HepG2 (cell line): ENCODE results near the gene OR51T1. TPM values are rescaled to one million over a fixed set of nuclear protein-coding genes. Genes with fewer than 3 reads are reported as not detected.

ENCODE experiments used
- ATAC-seq: fragments of 200-7000 bp; cut with Tn5 transposase; 3 replicates; pipeline ENCODE4 v1.9.1; 2020; ENCODE audit warnings: mild to moderate bottlenecking, moderate library complexity
- BruUV-seq: library from RNA; stranded (reverse); fragments of 400-500 nt; replicated peaks from 2 replicates; lab custom pipeline; 2021; lab: Mats Ljungman, UMichigan
- CTCF ChIA-PET: fragments of 300-600 bp; formaldehyde crosslinking; extraction: SDS; loops from one replicate; lab custom pipeline; 2021; ENCODE audit warnings: low total read pairs, inconsistent platforms, low intra/inter-chr PET ratio; lab: Yijun Ruan, JAX
- POLR2A ChIA-PET: fragments of 350-600 bp; sonication (Branson Sonifier 250); formaldehyde crosslinking; loops from one replicate; lab custom pipeline; 2020; ENCODE audit warnings: antibody characterized with exemption, inconsistent platforms; lab: Yijun Ruan, JAX
- DNase-seq: peaks from one replicate; pipeline ENCODE4 v3.0.0-alpha.2; 2015; ENCODE audit warnings: low spot score
- FAIRE-seq: peaks from 3 replicates; lab custom pipeline; 2011; peaks lifted over from hg19 to GRCh38; lab: Jason Lieb, UNC
- H2AFZ ChIP-seq: one replicate; pipeline ENCODE4 v1.6.1; 2011; ENCODE audit warnings: low read length, inconsistent platforms
- H3K27ac ChIP-seq: fragments of 300-600 bp; 3 replicates; pipeline ENCODE4 v1.8.0; 2011; ENCODE audit warnings: mixed run types, mild to moderate bottlenecking, mixed read lengths, low read length, inconsistent platforms; ENCODE audit not compliant: insufficient read depth; ENCODE audit errors: extremely low read length
- H3K27me3 ChIP-seq, 2 experiments: fragments of 200-600 bp in 1 of 2; 2 replicates in 1 of 2; 3 replicates in 1 of 2; pipeline versions ENCODE4 v1.6.0 to v1.8.0; 2011; ENCODE audit warnings: low read length in 2 of 2, mild to moderate bottlenecking in 2 of 2, moderate library complexity in 2 of 2, inconsistent platforms in 1 of 2; ENCODE audit not compliant: insufficient read depth in 2 of 2, control insufficient read depth in 1 of 2
- H3K36me3 ChIP-seq, 2 experiments: fragments of 200-600 bp in 1 of 2; replicated peaks in 1 of 2; 2 replicates in 1 of 2; 3 replicates in 1 of 2; pipeline versions ENCODE4 v1.5.1 to v1.8.0; 2011; ENCODE audit warnings: low read length in 2 of 2, inconsistent platforms in 1 of 2; ENCODE audit not compliant: insufficient read depth in 2 of 2, control insufficient read depth in 1 of 2
- H3K4me1 ChIP-seq: 2 replicates; pipeline ENCODE4 v1.5.1; 2012; ENCODE audit warnings: low read length, inconsistent platforms; ENCODE audit not compliant: insufficient read depth
- H3K4me2 ChIP-seq: 2 replicates; pipeline ENCODE4 v1.6.0; 2011; ENCODE audit warnings: low read depth, low read length, inconsistent platforms
- H3K4me3 ChIP-seq, 3 experiments: fragments of 200-600 bp in 1 of 3; sonication (generic), shearing (Covaris generic) in 1 of 3; replicated peaks in 1 of 3; 2 replicates each; pipeline ENCODE4 v1.5.1; 2011 to 2016; ENCODE audit warnings: low read length in 3 of 3, inconsistent platforms in 2 of 3, low read depth in 2 of 3, mild to moderate bottlenecking in 2 of 3, control low read depth in 1 of 3, mixed read lengths in 1 of 3; ENCODE audit not compliant: insufficient read depth in 1 of 3
- H3K79me2 ChIP-seq: one replicate; pipeline ENCODE4 v1.6.1; 2011; ENCODE audit warnings: low read length, inconsistent platforms; ENCODE audit not compliant: insufficient read depth
- H3K9ac ChIP-seq: 2 replicates; pipeline ENCODE4 v1.6.0; 2011; ENCODE audit warnings: mild to moderate bottlenecking, low read depth, low read length, inconsistent platforms; ENCODE audit not compliant: insufficient read depth
- H3K9me3 ChIP-seq: 2 replicates; pipeline ENCODE4 v1.5.1; 2012; ENCODE audit warnings: mild to moderate bottlenecking, low read length
- H4K20me1 ChIP-seq: 2 replicates; pipeline ENCODE4 v1.6.0; 2011; ENCODE audit warnings: inconsistent platforms, mild to moderate bottlenecking, low read length, moderate library complexity; ENCODE audit not compliant: insufficient read depth
- ARNT ChIP-seq: fragments of 450-650 bp; IDR thresholded peaks from 2 replicates; pipeline ENCODE4 v1.6.1; 2017
- BRD4 ChIP-seq: sonication (generic); formaldehyde crosslinking; IDR thresholded peaks from 2 replicates; pipeline ENCODE4 v1.4.0; 2020; ENCODE audit warnings: missing genetic modification reagents
- ISX ChIP-seq: sonication (generic); formaldehyde crosslinking; conservative IDR thresholded peaks from 2 replicates; pipeline ENCODE4 v1.5.0; 2020; ENCODE audit warnings: missing genetic modification reagents
- KAT8 ChIP-seq: IDR thresholded peaks from 2 replicates; pipeline ENCODE4 v1.6.1; 2016; ENCODE audit warnings: missing genetic modification reagents, missing compliant biosample characterization
- MIXL1 ChIP-seq: IDR thresholded peaks from 2 replicates; pipeline ENCODE4 v1.6.1; 2016
- NCOR1 ChIP-seq: fragments of 200-600 bp; sonication (generic); IDR thresholded peaks from 2 replicates; pipeline ENCODE4 v1.7.0; 2017; ENCODE audit warnings: antibody characterized with exemption, low read length, borderline replicate concordance
- NKX3-1 ChIP-seq: sonication (generic); formaldehyde crosslinking; IDR thresholded peaks from 2 replicates; pipeline ENCODE4 v1.5.0; 2020; ENCODE audit warnings: missing genetic modification reagents
- NRL ChIP-seq: sonication (generic); formaldehyde crosslinking; IDR thresholded peaks from 2 replicates; pipeline ENCODE4 v1.5.0; 2020; ENCODE audit warnings: missing genetic modification reagents, mild to moderate bottlenecking, moderate library complexity, borderline replicate concordance
- PTBP1 ChIP-seq: fragments of 200-400 bp; formaldehyde crosslinking; IDR thresholded peaks from 2 replicates; pipeline ENCODE4 v1.6.1; 2018; ENCODE audit warnings: low read length, low read depth; ENCODE audit not compliant: poor library complexity, severe bottlenecking
- THRA ChIP-seq: sonication (generic); formaldehyde crosslinking; IDR thresholded peaks from 2 replicates; pipeline ENCODE4 v1.4.0; 2020; ENCODE audit warnings: missing genetic modification reagents, borderline replicate concordance
- ZNF18 ChIP-seq: sonication (generic); formaldehyde crosslinking; IDR thresholded peaks from 2 replicates; pipeline ENCODE4 v1.8.0; 2022; ENCODE audit warnings: mild to moderate bottlenecking, missing genetic modification reagents; ENCODE audit not compliant: insufficient replicate concordance
- ZNF234 ChIP-seq: sonication (generic); formaldehyde crosslinking; conservative IDR thresholded peaks from 2 replicates; pipeline ENCODE4 v1.5.1; 2020; ENCODE audit warnings: mild to moderate bottlenecking, missing genetic modification reagents
- ZNF367 ChIP-seq: sonication (generic); formaldehyde crosslinking; IDR thresholded peaks from 2 replicates; pipeline ENCODE4 v1.4.0; 2020; ENCODE audit warnings: missing genetic modification reagents, borderline replicate concordance
- ZNF777 ChIP-seq: sonication (generic); formaldehyde crosslinking; IDR thresholded peaks from 2 replicates; pipeline ENCODE4 v1.4.0; 2020; ENCODE audit warnings: missing genetic modification reagents
- ZNF792 ChIP-seq: IDR thresholded peaks from 2 replicates; pipeline ENCODE4 v1.6.1; 2016
- ZNF878 ChIP-seq: sonication (generic); formaldehyde crosslinking; IDR thresholded peaks from 2 replicates; pipeline ENCODE4 v1.8.1; 2023; ENCODE audit warnings: mild to moderate bottlenecking, missing genetic modification reagents, moderate library complexity
- WGBS: methylation state at CpG from one replicate; pipeline ENCODE4 v1.1.6; 2017; ENCODE audit warnings: low lambda C conversion rate; 5-methylcytosine and 5-hydroxymethylcytosine counted together
- in situ Hi-C: cut with HindIII; loops from 2 replicates; pipeline ENCODE4 v1.10.0; 2017; ENCODE audit warnings: low pct_unique_long_range_greater_than_20kb; ENCODE audit not compliant: extremely low pct_ligation_motif_present
- intact Hi-C: fragments of 100-400 bp; cut with micrococcal nuclease; formaldehyde crosslinking; loops from one replicate; pipeline ENCODE4 v1.10.0; 2022; ENCODE audit not compliant: unreplicated experiment
- polyA plus RNA-seq, 8 experiments: library from polyadenylated mRNA; depleted of rRNA in 3 of 8; stranded (reverse) in 7 of 8; unstranded in 1 of 8; fragments of >200 nt; fragmentation: Illumina TruSeq in 4 of 8; extraction: Trizol in 4 of 8; gene quantifications; 2 replicates each; pipeline versions ENCODE4 v1.2.1 to v1.2.3, GENCODE V29; 2011 to 2016; ENCODE audit warnings: low read depth in 4 of 8, missing spikeins in 1 of 8, mixed read lengths in 1 of 8; ENCODE audit not compliant: insufficient read depth in 1 of 8
- total RNA-seq, 5 experiments: library from RNA; depleted of rRNA; stranded (reverse); fragments of >200 nt; fragmentation: Illumina TruSeq; extraction: Trizol; gene quantifications; 2 replicates each; pipeline ENCODE4 v1.2.3, GENCODE V29; 2016; ENCODE audit warnings: low read depth in 1 of 5
- TF ChIP-seq, protein P1 (sequence below): sonication (generic); formaldehyde crosslinking; IDR thresholded peaks from 2 replicates; pipeline ENCODE4 v1.4.0; 2020; ENCODE audit warnings: mild to moderate bottlenecking, missing genetic modification reagents

The OR51T1 gene
- total and polyA plus RNA-seq, 2 of the 13 experiments (the other 11 are each of a cell fraction or from before 2014, with no cell fraction given): not detected

DNA sequence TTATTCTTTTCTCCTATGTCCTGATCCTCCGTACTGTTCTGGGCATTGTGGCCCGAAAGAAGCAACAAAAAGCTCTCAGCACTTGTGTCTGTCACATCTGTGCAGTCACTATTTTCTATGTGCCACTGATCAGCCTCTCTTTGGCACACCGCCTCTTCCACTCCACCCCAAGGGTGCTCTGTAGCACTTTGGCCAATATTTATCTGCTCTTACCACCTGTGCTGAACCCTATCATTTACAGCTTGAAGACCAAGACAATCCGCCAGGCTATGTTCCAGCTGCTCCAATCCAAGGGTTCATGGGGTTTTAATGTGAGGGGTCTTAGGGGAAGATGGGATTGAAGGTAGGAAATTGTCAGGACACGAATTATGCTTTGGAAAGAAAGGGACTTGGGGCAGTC, 843 bp downstream of the OR51T1 start:
- ChIA-PET POLR2A (no interaction called here), CTCF (no interaction called here)
- no peak overlapping the region for H3K4me2 ChIP-seq
- no peak for ATAC-seq
- H3K27me3 ChIP-seq: peaks cover 0 to 3% of the 10 kb centered on the region in 2 experiments; a peak in 1 of 5 replicates
- no peaks in the 10 kb centered on the region for H3K36me3 ChIP-seq
- H3K79me2 ChIP-seq: no peaks in the 10 kb centered on the region
- H3K4me1 ChIP-seq: no peaks in the 10 kb centered on the region
- in situ Hi-C loops (no loop called here), intact Hi-C loops (no loop called here)
- no TSS peak for BruUV-seq
- H3K4me3 ChIP-seq: no peak overlapping the region
- no peak overlapping the region for H2AFZ ChIP-seq
- no peaks in the 10 kb centered on the region for H3K9me3 ChIP-seq
- no peak for DNase-seq
- 5% methylated on average over 5 of the region's 5 CpGs for WGBS
- no peak for FAIRE-seq
- H4K20me1 ChIP-seq: no peaks in the 10 kb centered on the region
- no peak overlapping the region for H3K27ac ChIP-seq
- TF ChIP-seq NKX3-1 (CRISPR knock-in tag) (no peak), ZNF792 (CRISPR knock-in tag) (no peak), ZNF878 (CRISPR knock-in tag) (no peak), PTBP1 (no peak), ZNF234 (no peak), ARNT (no peak), ISX (CRISPR knock-in tag) (no peak), THRA (CRISPR knock-in tag) (no peak), MIXL1 (no peak), ZNF367 (CRISPR knock-in tag) (no peak), KAT8 (CRISPR knock-in tag) (no peak), ZNF18 (CRISPR knock-in tag) (no peak), NCOR1 (no peak), NRL (CRISPR knock-in tag) (no peak), BRD4 (CRISPR knock-in tag) (no peak), ZNF777 (CRISPR knock-in tag) (no peak)
- TF ChIP-seq, protein P1, sequence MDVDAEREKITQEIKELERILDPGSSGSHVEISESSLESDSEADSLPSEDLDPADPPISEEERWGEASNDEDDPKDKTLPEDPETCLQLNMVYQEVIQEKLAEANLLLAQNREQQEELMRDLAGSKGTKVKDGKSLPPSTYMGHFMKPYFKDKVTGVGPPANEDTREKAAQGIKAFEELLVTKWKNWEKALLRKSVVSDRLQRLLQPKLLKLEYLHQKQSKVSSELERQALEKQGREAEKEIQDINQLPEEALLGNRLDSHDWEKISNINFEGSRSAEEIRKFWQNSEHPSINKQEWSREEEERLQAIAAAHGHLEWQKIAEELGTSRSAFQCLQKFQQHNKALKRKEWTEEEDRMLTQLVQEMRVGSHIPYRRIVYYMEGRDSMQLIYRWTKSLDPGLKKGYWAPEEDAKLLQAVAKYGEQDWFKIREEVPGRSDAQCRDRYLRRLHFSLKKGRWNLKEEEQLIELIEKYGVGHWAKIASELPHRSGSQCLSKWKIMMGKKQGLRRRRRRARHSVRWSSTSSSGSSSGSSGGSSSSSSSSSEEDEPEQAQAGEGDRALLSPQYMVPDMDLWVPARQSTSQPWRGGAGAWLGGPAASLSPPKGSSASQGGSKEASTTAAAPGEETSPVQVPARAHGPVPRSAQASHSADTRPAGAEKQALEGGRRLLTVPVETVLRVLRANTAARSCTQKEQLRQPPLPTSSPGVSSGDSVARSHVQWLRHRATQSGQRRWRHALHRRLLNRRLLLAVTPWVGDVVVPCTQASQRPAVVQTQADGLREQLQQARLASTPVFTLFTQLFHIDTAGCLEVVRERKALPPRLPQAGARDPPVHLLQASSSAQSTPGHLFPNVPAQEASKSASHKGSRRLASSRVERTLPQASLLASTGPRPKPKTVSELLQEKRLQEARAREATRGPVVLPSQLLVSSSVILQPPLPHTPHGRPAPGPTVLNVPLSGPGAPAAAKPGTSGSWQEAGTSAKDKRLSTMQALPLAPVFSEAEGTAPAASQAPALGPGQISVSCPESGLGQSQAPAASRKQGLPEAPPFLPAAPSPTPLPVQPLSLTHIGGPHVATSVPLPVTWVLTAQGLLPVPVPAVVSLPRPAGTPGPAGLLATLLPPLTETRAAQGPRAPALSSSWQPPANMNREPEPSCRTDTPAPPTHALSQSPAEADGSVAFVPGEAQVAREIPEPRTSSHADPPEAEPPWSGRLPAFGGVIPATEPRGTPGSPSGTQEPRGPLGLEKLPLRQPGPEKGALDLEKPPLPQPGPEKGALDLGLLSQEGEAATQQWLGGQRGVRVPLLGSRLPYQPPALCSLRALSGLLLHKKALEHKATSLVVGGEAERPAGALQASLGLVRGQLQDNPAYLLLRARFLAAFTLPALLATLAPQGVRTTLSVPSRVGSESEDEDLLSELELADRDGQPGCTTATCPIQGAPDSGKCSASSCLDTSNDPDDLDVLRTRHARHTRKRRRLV (CRISPR knock-in tag): no peak
- TF ChIP-seq, all 625 proteins: peak for 0
- no peak overlapping the region for H3K9ac ChIP-seq
